Measurements from ENCODE around the gene TOX2.
"Not testable (repeated sequence)": the region's sequence is repeated elsewhere in the genome, so short reads cannot be mapped to it uniquely, and the experiment has no call there.

The TOX2 gene

DNA sequence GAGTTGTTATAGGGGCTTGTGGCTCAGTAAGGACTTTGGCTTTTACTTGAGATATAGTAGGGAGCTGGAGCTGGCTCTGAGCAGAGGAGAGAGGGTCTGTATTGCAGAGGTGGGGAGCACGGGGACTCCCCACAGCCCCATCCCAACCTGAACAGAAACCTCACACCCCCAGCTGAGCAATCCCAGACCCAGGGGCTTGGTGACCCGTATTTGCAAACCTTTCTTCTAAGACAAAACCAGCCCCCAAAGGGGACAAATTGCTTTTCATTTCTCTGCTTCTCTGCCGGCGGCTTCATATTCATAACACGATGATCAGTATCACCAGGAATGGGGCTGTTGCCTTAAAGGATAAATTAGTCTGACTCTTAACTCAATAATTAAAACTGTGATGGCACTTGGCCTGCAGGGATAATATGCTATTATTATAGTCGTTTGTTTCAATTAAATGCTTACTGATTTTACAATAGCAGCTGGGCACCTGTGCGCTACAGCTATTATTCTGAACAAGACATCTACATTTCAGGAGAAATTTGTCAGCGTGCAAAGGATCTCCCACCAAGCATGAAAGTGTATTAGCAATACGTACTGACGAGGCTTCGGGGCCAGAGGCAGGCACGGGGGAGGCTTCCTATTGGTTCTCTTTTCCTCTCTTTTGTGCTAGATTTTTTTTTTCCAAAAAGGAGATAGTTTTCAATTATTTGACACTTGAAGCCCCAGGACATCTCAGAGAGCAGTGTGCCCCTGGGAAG lies 118.1 kb downstream of the TOX2 start:
- no peak for DNase-seq (ENCODE audit: low read depth)

DNA sequence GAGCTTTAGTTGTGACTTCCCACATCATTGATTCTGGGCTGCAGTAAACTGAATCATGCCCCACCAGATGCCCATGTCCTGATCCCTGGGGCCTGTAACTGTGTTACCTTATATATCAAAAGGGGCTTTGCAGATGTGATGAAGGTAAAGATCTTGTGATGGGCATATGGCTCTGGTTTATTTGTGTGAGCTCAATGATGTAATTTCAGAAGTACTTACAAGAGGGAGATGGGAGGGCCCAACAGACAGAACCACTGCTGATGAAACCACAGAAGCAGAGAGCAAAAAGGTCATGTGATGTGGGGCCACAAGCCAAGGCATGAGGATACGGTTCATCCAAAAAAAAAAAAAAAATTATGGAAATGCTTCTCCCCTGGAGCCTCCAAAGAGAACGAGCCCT lies 118.7 kb downstream of the TOX2 start:
- no peak for DNase-seq (ENCODE audit: low read depth)

DNA sequence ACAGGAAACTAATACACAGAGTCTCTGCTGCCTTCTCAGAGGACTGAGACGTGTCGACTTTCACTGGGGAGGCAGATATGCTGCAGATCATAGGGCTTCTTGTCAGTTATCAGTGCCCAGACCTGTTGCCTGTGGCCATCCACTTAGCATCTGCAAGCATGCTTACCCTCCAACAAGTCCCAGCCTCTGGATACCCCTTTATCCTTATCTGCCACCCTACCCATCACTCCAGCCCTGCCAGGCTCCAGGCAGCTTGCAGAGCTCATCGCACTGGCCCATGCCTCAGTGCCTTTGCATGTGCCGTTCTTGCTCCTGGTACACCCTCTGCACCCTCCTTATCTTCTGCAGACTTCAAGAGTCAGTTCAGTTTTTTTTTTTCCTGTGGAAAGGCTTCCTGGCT lies 119.2 kb downstream of the TOX2 start:
- DNase-seq (ENCODE audit: low read depth): no peak

DNA sequence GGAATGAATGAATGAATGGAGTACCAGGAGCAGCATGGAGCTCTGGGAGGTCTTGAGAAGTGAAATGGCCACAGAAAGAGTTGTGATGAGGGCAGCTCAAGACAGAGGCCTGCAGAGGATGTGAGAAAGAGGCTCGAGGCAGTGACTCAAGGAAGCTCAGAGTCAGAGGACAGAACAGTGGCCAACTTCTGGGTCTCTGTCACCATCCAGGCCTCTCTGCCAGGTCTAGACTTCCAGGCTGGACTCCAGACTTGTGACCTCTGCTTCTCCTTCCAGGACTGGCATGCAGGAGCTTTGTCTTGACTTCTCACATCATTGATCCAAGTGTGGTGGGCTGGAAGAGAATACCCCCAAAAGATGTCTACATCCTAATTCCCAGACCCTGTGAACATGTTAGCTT lies 119.8 kb downstream of the TOX2 start:
- no peak for DNase-seq (ENCODE audit: low read depth)

DNA sequence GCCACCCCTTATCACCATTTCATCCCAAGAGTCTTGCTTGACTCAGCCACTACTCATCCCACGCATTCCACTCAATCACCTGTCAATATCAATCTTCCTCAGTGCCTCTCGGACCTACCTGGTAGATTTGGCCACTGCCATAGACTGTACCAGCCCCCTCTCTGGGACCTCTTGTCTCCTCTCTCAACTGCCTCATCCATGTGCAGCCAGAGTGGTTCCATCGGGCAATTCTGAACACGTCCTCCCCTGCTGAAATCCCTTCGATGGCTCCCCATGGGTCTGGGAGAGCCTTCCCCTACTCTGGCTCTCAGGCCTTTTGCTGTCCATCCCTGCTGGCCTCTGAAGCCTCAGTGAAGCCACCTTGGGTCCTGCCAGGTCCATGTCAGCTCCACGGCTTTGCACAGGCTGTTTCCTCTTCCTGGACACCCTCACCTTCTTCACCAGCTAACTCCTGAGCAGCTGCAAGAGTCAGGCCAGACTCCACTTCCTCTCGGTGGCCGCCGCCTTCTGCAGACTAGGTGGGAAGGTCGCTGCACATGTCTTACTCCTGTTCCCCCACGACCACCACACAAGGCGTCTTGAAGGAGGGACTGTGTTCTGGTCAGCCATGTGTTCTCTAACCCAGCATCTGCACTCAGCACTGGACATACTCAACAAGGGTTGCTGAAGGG lies 120.4 kb downstream of the TOX2 start:
- no peak for DNase-seq (ENCODE audit: low read depth)

DNA sequence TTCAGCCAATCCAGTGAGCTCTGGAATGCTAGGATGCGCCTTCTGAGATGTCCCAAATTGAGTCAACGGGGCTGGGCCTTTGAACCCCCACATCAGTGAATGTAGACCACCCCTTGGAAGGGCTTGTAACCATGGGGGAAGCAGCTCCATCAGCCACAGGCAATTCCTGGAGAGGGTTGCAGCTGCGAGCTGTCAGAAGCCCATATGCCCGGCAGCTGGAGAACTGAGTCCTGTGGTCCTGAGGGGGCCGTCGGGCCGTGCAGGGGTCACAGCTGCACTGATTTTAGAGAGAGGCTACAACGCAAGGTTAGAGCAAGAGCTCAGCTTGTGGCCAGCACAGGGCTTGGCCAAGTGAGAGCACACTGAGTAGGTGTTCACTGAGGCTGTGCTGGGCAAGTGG lies 121.3 kb downstream of the TOX2 start:
- no peak for DNase-seq (ENCODE audit: low read depth)

DNA sequence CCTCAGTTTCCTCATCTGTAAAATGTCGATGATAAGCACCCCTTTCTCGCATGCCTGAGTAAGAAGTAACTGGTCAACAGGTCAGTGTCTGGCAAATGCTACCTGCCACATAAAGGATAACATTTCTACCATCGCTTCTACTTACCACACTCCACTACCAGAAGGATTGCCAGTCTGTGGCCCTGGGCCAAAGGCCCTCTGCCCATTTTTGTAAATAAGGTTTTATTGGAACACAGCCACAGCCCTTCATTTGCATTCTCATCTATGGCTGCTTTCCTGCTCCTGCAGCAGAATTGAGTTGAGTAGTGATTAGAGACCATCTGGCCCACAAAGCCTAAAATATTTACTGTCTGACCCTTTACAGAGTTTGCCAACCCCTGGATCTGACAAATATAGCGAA lies 121.8 kb downstream of the TOX2 start:
- no peak for DNase-seq (ENCODE audit: low read depth)

DNA sequence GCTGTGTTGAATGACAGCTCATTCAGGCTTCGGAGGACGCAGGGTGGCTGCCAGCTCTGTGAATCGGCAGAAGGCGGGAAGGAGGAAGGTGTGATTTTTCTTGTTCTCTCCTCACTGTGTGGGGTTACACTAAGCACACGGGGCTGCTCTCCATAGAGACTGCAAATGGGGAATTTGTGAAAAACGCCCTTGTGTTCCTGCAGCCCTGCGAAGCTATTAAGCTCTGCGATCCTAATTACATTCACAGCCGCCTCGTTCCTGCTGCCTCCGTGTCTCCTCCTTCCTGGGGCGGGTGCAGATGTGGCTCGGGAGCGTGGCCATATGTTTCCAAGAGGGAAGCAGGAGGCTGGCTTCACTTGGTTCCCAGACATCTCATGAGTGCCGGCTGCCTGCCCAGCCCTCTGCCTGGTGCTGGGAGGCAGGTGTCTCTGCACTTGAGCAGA lies 124.0 kb downstream of the TOX2 start:
- DNase-seq (ENCODE audit: low read depth): no peak

DNA sequence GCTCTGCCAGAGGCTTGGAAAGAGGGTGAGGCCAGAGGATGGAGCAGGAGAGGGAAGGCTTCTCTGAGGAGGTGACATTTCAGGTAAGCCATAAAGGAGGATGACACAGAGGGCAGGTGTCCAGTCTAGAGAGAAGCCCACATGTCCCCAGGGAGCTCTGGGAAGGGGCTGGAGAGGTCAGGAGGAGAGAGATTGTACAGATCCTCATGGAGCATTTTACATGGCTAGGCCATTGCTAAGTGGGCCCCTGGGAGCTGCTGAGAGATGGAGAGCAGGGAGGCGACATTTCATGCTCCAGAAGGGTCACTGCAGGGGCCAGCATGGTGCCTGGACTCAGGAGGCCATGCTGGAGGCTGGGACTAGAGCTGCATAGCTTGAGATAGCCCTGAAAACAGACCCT lies 124.5 kb downstream of the TOX2 start:
- DNase-seq (ENCODE audit: low read depth): no peak

DNA sequence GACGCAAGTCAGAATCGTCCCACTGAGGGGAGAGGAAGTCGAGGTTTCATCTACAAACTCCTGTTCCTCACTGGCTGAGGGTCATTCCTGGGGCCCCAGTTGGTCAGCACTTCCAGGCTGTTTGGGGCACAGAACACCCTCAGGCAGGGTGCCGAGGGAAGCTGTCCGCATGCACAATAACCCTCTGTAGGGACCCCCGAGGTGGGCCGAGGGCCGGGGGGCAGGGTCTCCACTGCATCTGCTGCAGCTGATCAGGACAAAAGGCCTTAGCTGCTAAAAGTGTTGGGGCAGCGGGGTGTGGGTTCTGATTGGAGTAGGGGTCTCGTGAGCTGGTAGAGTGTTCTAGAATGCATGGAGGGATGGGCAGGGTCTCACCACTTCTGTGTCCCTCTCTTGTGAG lies 125.1 kb downstream of the TOX2 start:
- no peak for DNase-seq (ENCODE audit: low read depth)

DNA sequence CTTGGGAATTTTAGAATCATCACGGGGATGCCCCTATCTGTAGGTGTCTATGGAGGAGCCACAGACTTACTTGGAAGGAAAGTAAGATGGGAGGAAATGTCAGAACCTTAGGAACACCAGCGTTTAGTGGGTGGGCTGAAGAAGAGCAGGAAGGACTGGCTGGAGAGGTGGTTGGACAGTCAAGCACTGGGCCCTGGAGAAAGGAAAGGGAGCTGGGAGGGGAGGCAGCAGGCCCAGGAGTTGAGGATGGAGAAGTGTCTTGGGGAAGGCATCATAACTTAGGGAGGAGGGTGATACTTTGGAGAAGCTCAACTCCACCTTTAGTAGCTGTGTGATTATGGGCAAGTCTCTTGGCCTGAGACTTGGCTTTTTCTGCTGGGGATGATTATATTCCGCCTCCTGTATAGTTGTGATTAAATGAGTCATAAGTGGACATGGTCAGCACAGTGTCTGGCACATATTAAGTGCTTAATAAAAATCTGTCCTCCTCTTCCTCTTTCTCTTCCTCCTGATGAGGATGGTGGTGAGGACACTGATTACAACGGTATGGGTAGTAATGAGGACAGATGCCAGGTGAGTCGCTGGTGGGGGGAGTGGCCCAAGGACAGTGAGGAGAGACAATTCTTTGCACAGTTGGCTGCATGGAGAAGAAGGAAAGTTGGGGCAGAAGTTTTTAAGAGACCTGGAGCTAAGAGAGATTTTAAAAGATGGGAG lies 125.7 kb downstream of the TOX2 start:
- DNase-seq (ENCODE audit: low read depth): no peak

DNA sequence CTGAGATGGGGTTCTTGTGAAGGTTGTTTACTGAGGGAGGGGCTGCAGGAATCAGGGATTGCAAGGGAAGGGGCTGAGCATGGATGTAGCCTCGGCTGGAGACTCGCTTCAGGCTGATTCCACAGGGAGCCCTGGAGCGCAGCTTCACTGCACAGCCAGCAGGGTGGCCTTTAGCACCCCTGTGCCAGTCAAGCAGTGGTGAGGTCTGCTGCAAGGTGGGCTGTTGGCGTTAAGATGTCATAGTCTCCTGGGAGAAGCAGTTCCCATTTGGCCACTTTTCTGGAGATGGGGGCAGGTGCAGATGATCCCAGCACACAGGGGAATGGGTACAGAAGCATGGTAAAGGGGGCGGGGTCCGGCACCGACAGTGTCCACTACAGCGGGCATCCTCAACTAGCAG lies 126.3 kb downstream of the TOX2 start:
- no peak for DNase-seq (ENCODE audit: low read depth)

DNA sequence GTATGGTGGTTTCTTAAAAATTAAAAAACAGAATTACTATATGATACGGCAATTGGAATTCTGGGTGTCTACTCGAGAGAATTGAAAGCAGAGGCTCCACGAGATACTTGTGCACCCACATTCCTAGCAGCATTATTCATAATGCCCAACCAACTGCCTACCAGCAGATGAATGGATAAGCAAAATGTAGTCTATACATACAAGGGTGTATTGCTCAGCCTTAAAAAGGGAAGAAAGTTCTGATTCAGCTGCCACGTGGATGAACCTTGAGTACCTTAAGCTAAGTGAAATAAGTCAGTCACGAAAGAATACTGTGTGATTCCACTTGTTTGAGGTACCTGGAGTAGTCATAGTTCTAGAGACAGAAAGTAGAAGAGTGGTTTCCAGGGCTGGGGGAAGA lies 130.1 kb downstream of the TOX2 start:
- not testable (repeated sequence) for DNase-seq (ENCODE audit: low read depth)

DNA sequence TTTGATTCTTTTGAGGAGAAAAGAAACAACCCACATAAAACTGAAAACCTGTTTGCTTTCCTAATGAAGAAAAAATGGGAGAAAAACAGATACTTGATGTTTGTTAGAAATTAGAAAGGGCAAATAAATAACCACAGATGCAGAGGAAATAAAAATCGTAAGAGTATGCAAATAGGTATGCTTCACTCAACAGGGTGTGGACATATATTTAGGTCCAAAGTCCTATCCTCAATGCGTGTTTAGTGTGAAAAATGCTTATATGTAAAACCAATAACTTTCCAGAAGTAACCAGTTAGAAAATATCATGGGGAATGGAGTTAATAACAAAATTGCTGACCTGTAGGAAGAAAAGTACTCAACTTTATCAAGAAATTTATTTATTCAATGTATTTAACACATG lies 135.7 kb downstream of the TOX2 start:
- DNase-seq (ENCODE audit: low read depth): no peak

DNA sequence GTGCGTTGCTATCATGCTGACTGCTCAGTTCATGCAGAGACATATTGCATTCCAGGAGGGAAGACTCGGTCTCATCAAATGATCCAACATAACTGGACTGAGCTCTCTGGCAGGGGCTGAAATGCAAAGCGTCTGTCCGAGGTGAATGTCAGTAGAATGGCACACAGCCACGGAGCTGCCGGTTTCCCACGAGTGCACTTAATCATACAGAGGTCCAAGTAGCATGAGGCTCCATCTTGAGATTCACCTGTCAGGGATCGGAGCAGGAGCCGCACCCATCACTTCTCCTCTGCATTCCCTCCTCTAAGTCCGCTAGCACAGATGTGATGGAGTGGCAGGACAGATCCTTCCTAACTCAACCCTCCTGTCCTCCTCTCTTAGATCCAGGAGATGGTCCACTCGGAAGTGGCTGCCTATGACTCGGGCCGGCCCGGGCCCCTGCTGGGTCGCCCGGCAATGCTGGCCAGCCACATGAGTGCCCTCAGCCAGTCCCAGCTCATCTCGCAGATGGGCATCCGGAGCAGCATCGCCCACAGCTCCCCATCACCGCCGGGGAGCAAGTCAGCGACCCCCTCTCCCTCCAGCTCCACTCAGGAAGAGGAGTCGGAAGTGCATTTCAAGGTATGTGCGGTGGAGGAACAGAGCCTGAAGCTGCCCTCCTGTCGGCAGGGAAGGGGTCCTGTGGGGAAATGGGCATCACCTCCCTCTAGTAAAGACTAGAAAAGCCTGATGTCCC lies 136.4 kb downstream of the TOX2 start:
- no peak for DNase-seq (ENCODE audit: low read depth)

DNA sequence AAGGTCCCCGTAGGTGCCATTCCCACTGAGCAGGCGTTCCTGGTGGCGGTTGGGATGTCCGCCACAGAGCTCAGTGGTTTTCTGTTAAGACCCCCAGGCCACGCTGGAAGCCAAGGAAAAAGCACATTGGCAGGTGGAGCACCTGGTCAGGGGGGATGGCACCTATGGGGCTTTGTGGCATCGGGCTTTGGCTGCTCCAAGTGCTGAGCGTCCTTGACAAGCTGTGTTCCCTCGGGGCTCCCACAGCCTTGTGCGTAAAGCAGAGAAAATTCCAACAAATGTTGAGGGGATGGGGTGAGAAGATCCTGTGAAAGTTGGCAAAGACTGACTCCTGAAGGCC lies 137.0 kb downstream of the TOX2 start:
- DNase-seq (ENCODE audit: low read depth): no peak

DNA sequence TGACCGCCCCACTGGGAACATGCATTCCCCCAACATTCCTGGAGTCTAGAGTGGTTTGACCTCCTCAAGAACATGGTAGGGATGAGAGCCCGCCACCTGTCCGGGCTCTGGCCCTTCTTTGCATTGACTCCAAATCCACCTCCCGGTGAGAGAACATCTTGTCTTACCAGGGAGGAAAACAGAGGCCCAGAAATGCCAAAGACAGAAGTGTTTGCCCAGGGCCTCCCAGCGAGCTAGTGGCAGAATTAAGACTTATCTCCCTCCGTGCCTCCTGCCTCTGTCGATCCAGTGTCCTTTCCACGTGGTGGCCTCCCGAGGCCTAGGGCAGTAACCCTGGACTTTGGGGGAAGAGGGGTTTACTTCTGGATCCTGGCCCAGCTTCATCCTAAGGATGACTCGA lies 137.5 kb downstream of the TOX2 start:
- no peak for DNase-seq (ENCODE audit: low read depth)

DNA sequence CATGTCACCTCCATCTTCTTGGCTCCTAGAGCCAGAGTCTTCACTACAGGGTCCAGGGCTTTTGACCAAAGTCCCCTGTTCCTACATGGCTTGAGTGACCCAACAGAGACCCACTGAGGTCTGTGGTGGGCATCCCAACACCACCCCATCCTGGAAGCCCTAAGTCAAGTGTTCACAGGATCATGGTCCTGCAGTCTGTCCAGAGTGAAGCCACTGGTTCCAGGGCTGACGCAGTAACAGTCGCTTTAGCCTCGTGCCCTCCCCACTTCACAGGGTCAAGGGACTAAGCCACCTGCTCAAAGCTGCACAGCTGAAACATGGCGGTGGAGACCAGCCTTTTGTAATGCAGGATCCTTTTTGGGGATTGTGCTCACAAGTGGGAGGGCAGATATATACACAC lies 138.4 kb downstream of the TOX2 start:
- DNase-seq (ENCODE audit: low read depth): no peak

DNA sequence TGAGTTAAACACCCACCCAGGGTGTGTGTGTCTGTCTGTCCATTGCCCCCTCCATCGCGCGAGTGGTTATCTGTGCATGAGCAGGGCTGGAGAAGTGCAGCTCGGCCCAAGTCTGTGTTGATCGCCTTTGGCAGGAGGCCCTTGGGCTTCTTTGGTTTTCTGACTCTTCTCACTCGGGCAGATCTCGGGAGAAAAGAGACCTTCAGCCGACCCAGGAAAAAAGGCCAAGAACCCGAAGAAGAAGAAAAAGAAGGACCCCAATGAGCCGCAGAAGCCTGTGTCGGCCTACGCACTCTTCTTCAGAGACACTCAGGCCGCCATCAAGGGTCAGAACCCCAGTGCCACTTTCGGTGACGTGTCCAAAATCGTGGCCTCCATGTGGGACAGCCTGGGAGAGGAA lies 139.5 kb downstream of the TOX2 start:
- no peak for DNase-seq (ENCODE audit: low read depth)

DNA sequence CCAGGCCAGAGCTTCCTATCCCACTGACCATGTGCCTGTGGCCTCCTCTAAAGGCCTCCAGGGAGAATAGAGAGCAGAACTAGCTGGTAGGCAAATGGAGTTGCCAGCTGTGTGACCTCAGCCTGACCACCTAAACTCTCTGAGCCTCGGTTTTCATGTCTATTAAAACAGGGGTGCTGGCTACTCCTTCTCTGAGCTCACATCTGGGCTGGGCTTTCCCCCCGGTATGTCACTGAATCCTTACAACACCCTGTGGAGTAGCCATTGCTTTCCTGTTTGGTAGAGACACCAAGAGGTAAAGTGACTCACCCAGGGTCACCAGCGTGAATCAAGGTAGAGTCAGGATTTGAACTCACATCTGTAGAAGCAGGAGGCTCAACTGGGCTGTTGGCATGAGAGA lies 140.2 kb downstream of the TOX2 start:
- DNase-seq (ENCODE audit: low read depth): no peak

DNA sequence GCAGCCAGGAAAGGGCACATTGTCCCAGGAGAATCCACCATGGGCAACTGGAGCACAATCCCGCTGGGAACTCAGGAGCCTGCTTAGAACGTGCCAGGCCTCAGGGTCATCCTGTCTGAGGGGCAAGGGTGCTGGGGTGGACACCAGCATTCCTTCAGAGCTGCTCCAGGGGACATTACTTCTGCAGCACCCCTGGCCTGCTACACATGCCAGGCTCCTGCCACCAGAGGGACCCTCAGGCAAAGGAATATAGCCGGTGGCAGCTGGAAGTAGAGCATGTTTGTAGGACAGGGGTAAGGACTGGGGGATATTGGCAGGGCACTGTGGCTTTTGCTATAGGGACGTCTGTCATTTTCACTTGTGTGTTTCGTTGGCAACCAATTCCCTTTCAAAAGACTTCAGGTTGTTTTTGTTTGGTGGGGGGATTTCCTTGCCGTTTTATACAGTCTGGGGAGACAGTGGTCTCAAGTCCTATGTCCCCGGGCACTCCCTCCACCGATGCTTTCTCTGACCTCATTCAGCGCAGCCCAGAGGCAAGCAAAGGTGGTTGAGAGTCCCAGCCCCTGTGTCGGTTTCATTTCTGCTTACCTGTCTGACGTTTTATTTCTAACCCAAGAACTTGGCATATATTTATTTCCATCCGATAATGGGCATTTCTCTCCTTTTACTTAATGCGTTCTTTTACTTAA lies 141.5 kb downstream of the TOX2 start:
- no peak for DNase-seq (ENCODE audit: low read depth)
